Muscle of leg (tissue), 11 donors: ENCODE measurements around the gene HUS1. TPM values are rescaled to one million over a fixed set of nuclear protein-coding genes. Genes with fewer than 3 reads are reported as not detected.

ENCODE experiments used
- DNase-seq: peaks from one replicate; pipeline ENCODE4 v3.0.0; 2013
- H3K27ac ChIP-seq: one replicate; pipeline ENCODE4 v1.5.1; 2013; ENCODE audit warnings: mild to moderate bottlenecking, low read length, control low read depth
- H3K27me3 ChIP-seq: one replicate; pipeline ENCODE4 v1.6.1; 2013; ENCODE audit warnings: low read length; ENCODE audit not compliant: control insufficient read depth, insufficient read depth
- H3K36me3 ChIP-seq: one replicate; pipeline ENCODE4 v1.6.1; 2013; ENCODE audit warnings: low read length; ENCODE audit not compliant: control insufficient read depth, insufficient read depth
- H3K4me1 ChIP-seq: one replicate; pipeline ENCODE4 v1.6.1; 2013; ENCODE audit warnings: low read length; ENCODE audit not compliant: control insufficient read depth, insufficient read depth
- H3K4me3 ChIP-seq: one replicate; pipeline ENCODE4 v1.5.1; 2013; ENCODE audit warnings: low read length, control low read depth
- H3K9me3 ChIP-seq: replicated peaks from 2 replicates; pipeline ENCODE4 v1.6.1; 2013; ENCODE audit warnings: low read depth, low read length; ENCODE audit not compliant: control insufficient read depth
- WGBS: methylation state at CpG from one replicate; pipeline ENCODE4 v1.1.5; 2013; ENCODE audit warnings: missing lambda C conversion rate; ENCODE audit not compliant: insufficient coverage; 5-methylcytosine and 5-hydroxymethylcytosine counted together
- polyA plus RNA-seq, 8 donors: library from polyadenylated mRNA; unstranded; fragments of 120-200 nt; gene quantifications; one replicate each; pipeline versions ENCODE4 v1.2.1 to v1.2.3, GENCODE V29; 2013; ENCODE audit warnings: inconsistent platforms in 1 of 8, low replicate concordance in 1 of 8; ENCODE audit not compliant: insufficient read length in 8 of 8, insufficient read depth in 1 of 8
- total RNA-seq: library from RNA; stranded (reverse); fragments of 120-200 nt; gene quantifications from one replicate; pipeline ENCODE4 v1.2.4, GENCODE V29; 2013

The HUS1 gene
- total and polyA plus RNA-seq, 9 donors: 13.4 to 16.8 (median 14.7) TPM

DNA sequence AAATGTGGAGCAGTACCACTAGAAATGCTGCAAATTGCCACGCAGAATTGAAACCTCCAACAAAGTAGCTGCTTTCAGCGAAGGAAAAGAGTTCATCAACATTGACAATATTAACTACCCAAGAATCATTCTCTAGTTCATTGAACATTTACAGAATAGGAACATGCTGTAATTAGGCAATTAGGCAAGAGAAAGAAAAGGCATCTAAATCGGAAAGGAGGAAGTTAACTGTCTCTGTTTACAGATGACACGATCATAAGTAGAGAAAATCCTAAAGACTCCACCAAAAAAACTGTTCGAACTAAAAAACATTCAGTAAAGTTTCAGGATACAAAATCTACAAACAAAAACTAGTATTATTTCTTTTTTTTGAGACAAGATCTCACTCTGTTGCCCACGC, 22.3 kb downstream of the HUS1 start:
- H3K9me3 ChIP-seq: no peaks in the 10 kb centered on the region
- H3K4me1 ChIP-seq: no peaks in the 10 kb centered on the region
- H3K36me3 ChIP-seq: peaks cover 31% of the 10 kb centered on the region
- no peak for DNase-seq
- H3K27ac ChIP-seq: no peak overlapping the region
- H3K4me3 ChIP-seq: no peak overlapping the region
- no CpG with 5 or more reads among the region's 6 CpGs for WGBS
- H3K27me3 ChIP-seq: no peaks in the 10 kb centered on the region

DNA sequence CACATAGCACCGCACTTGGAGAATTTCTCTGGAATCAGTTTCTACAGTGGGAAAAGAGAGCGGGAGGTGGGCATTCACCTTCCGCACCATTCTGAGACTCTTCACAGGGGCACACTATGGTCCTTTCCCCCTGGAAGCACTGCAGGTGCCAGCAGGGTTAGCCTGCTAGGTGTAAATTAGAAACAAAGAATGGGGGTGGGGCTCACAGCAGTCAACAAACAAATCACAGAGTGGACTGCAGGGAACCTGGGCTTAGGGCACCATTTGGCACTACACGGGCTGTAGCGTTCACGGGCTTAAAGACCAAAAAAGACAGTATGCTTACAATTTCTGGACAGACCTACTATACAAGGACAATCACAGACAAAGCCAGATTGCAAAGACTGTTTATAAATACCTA, 23.2 kb downstream of the HUS1 start:
- peaks cover 24% of the 10 kb centered on the region for H3K36me3 ChIP-seq
- H3K27ac ChIP-seq: no peak overlapping the region
- H3K4me3 ChIP-seq: no peak overlapping the region
- H3K27me3 ChIP-seq: no peaks in the 10 kb centered on the region
- DNase-seq: no peak
- H3K4me1 ChIP-seq: no peaks in the 10 kb centered on the region
- no peaks in the 10 kb centered on the region for H3K9me3 ChIP-seq
- 100% methylated on average over 1 of the region's 6 CpGs for WGBS

DNA sequence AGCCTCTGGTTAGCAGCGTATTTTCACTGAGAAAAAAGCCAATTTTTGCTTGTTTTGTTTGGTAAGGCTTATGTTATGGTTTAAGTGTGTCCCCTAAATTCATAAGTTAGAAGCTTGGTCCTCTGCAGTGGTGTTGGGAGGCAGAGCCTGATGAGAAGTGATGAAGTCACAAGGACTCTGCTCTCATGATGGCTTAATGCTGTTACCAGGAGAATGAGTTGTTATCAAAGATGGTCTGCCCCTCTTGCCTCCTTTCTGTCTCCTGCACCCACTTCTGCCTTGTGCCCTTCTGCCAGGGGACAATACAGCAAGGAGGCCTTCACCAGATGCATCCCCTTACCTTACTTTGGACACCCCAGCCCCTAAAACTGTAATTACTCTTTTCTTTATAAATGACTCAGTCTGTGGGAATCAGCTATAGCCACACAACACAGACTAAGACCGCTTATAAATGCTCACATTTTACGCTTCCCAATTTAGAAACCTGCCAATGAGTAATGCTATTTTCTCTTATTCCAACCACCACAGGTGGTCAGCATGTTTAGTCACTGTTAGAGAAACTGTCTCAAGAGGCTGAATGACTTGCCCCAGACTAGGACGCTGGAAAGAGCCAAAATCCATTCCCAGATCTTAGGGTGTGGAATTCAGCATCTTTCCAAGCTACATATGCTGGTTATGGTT, 25.0 kb downstream of the HUS1 start:
- Histone ChIP-seq H3K4me1 (peaks cover 13% of the 10 kb centered on the region), H3K27ac (no peak overlapping the region), H3K4me3 (no peak overlapping the region), H3K27me3 (no peaks in the 10 kb centered on the region), H3K36me3 (peaks cover 21% of the 10 kb centered on the region), H3K9me3 (no peaks in the 10 kb centered on the region)
- WGBS: 80% methylated on average over 2 of the region's 4 CpGs
- no peak for DNase-seq

DNA sequence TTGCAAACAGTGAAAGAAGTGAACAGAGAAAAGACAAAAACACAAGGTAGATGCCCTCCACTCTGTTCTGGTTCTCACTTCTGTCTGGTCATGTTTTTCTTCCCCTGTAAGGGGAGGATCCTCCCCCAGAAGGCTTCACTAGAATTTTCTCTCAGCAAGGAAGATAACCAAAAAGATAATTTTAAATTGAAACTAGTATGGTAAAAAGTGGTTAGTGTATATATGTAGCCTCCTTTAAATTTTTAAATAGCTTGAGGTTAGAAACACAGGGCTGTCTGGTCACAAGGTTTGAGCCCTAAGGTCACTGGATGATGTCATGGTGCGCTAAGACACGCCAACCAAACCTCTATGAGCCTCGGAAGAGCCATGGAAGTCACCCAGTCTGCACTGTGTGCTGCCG, 25.6 kb downstream of the HUS1 start:
- peaks cover 21% of the 10 kb centered on the region for H3K36me3 ChIP-seq

DNA sequence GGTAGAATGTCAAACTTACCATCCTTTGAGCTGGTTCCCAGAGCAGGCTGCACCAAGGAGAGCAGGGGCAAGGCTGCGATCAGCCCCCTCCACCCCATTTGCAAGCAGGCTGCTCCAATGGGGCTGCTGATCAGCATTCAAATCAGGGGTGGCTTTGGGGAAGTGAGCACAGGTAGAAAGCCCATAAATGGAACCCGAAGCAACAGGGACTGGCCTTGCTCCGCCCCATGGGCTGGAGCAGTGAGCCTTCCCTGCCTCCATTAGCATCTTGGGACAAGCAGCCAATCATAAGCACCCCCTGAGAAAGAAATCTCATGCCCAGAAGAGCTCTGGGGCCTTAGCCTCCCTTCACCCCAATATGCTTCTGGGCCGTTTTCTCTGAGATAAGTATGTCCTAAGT, 27.2 kb downstream of the HUS1 start:
- Histone ChIP-seq H3K27me3 (no peaks in the 10 kb centered on the region), H3K4me1 (peaks cover 15% of the 10 kb centered on the region), H3K9me3 (no peaks in the 10 kb centered on the region), H3K36me3 (peaks cover 21% of the 10 kb centered on the region), H3K27ac (no peak overlapping the region), H3K4me3 (no peak overlapping the region)
- DNase-seq: no peak
- no CpG with 5 or more reads among the region's 4 CpGs for WGBS

More for the DNA sequence above, 25.6 kb downstream of the HUS1 start:
- H3K27me3 ChIP-seq: no peaks in the 10 kb centered on the region
- DNase-seq: no peak
- H3K27ac ChIP-seq: no peak overlapping the region
- no peak overlapping the region for H3K4me3 ChIP-seq
- H3K4me1 ChIP-seq: peaks cover 13% of the 10 kb centered on the region
- 84% methylated on average over 4 of the region's 4 CpGs for WGBS
- H3K9me3 ChIP-seq: no peaks in the 10 kb centered on the region

DNA sequence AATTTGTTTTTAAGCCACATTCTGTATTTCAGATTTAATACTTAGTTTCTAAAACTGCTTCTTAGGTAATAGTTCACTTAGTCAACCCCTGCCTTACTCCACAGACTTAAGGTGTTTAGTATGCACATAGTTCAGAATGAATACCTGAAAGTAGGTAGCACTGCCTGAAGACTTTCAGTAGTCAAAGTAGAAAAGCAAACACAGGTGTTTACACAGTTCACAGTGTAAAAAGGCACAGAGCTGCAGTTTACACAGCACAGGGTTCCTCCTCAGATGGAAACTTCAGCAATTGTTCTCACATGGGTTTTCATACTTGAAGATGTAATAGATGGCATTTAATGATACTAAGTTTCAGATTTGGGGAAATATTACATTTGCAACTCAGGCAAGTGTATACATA, 28.0 kb downstream of the HUS1 start:
- no peak overlapping the region for H3K4me3 ChIP-seq
- H3K27me3 ChIP-seq: no peaks in the 10 kb centered on the region
- peaks cover 21% of the 10 kb centered on the region for H3K36me3 ChIP-seq
- no peaks in the 10 kb centered on the region for H3K9me3 ChIP-seq
- H3K4me1 ChIP-seq: peaks cover 15% of the 10 kb centered on the region
- DNase-seq: no peak
- H3K27ac ChIP-seq: peak overlapping the region; percentile 20

DNA sequence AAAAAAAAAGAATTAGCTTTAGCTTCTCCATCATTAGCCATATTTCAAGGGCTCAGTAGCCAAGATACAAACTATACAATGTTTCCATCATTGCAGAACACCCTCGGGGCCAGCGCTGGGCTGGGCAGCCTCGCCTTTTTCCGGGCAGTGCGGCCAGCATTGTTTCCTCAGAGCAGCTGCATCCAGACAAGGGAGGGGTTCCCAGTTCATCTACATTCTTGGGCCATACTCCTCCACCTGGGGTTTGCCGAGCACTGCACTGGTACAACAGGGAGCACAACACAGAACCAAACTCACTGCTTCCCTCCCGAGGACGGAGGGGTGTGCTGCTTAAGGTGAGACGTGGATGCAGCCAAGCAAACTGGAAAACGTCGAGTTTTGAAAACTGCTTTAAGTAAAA, 28.7 kb downstream of the HUS1 start:
- Histone ChIP-seq H3K4me3 (no peak overlapping the region), H3K9me3 (no peaks in the 10 kb centered on the region), H3K36me3 (peaks cover 16% of the 10 kb centered on the region), H3K27ac (peak overlapping the region; percentile 29), H3K4me1 (peaks cover 15% of the 10 kb centered on the region), H3K27me3 (no peaks in the 10 kb centered on the region)
- WGBS: 53% methylated on average over 5 of the region's 11 CpGs
- DNase-seq: peak; percentile 75

DNA sequence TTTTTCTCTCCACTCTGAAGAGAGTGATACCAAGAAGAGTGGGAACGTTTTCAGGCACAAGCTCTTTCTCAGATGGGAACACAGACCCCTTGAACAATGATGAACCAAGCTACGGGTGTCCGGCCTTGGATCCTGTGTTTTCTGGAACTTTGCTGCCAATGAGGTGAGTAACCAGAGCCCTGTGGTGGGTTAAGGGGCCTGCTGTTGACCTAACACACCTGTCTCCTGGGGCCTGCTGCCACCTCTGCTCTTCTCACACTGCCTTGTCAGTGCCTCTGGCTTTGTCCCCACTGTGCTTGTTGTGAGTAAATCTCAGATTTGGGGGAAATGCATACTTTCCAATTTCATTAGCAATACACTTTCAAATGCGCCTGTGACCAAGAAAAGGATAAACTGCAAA, 29.7 kb downstream of the HUS1 start:
- no peaks in the 10 kb centered on the region for H3K27me3 ChIP-seq
- H3K4me1 ChIP-seq: peaks cover 15% of the 10 kb centered on the region
- H3K27ac ChIP-seq: peak overlapping the region; percentile 59
- H3K9me3 ChIP-seq: no peaks in the 10 kb centered on the region
- no peak overlapping the region for H3K4me3 ChIP-seq
- 100% methylated on average over 1 of the region's 4 CpGs for WGBS
- DNase-seq: no peak
- H3K36me3 ChIP-seq: peaks cover 13% of the 10 kb centered on the region

DNA sequence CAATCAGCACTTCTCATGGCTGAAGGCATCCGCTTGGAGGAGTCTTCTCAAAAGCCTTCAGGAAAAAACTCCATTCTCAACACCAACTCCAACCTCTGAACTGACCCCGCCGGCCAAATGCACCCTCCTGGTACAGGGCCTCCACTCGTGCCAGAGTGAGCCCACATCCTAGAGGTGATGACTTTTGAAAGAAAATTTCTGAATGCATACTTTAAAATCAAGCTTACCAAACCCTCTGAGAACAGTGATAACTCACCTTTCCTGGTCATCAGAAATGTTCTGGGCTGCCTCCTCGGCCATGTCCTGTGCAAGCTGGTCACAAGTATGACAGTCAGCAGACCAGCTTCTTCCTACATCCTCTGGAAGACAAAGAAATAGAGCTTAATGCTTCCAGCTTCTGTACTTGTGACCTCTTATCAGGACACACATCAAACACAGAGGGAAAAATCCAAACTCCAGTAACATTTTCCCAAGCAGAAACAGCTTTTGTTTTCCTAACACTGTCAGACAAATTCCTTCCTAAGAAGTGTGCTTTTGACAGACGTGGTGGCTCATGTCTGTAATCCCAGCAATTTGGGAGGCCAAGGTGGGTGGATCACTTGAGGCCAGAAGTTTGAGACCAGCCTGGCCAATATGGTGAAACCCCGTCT, 31.1 kb downstream of the HUS1 start, which contains the start of gene PKD1L1:
TSS of gene PKD1L1 (minus strand) at position 326 of the 650 bp plus-strand sequence. CDS start at position 300, 26 bp downstream.
- WGBS: 81% methylated on average over 2 of the region's 7 CpGs
- Histone ChIP-seq H3K4me3 (no peak within 1 kb of the TSS), H3K4me1 (peaks cover 15% of the 10 kb centered on the region)

DNA sequence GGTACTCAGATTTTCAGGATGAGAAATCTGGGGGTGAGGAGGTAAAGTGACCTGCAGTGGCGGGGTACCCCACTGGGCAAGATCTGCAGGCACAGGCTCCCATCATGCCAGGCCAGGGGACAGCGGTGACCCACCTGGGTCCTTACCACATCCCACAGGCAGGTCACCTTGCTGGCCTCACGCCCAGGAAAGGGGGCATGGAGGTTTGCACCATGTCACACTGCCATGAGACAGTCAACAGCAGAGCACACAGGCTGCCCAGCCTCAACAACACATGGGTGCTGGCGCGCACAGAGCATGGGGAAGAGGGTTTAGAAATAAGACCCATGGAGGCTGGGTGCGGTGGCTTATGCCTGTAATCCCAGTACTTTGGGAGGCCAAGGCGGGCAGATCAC, 32.1 kb downstream of the HUS1 start:
- no peaks in the 10 kb centered on the region for H3K27me3 ChIP-seq
- 80% methylated on average over 1 of the region's 7 CpGs for WGBS
- peak overlapping the region; percentile 43 for H3K27ac ChIP-seq
- H3K4me1 ChIP-seq: peaks cover 15% of the 10 kb centered on the region
- no peak overlapping the region for H3K4me3 ChIP-seq
- DNase-seq: no peak
- no peaks in the 10 kb centered on the region for H3K9me3 ChIP-seq
- H3K36me3 ChIP-seq: no peaks in the 10 kb centered on the region

More for the DNA sequence above, 31.1 kb downstream of the HUS1 start, which contains the start of gene PKD1L1:
- Histone ChIP-seq H3K27ac (peak within 1 kb of the TSS; percentile 43), H3K9me3 (no peaks in the 10 kb centered on the region), H3K36me3 (no peaks in the 10 kb centered on the region), H3K27me3 (no peaks in the 10 kb centered on the region)
- DNase-seq: no peak
